DOHH2 (cell line): ENCODE results near the gene FBXO31.

Experiments used
- EZH2phosphoT487 ChIP-seq: fragments of 200-600 bp; sonication (generic); IDR thresholded peaks from 2 replicates; pipeline ENCODE4 v1.6.1; 2017; ENCODE audit warnings: borderline replicate concordance, mild to moderate bottlenecking, antibody characterized with exemption, low read length, moderate library complexity, mixed read lengths
- TF ChIP-seq, protein P1 (sequence below): fragments of 200-600 bp; sonication (generic); IDR thresholded peaks from one replicate; pipeline ENCODE4 v1.5.1; 2014; ENCODE audit warnings: antibody characterized with exemption, mild to moderate bottlenecking, low read depth, low read length; ENCODE audit not compliant: poor library complexity, severe bottlenecking

- TF ChIP-seq, protein P1, sequence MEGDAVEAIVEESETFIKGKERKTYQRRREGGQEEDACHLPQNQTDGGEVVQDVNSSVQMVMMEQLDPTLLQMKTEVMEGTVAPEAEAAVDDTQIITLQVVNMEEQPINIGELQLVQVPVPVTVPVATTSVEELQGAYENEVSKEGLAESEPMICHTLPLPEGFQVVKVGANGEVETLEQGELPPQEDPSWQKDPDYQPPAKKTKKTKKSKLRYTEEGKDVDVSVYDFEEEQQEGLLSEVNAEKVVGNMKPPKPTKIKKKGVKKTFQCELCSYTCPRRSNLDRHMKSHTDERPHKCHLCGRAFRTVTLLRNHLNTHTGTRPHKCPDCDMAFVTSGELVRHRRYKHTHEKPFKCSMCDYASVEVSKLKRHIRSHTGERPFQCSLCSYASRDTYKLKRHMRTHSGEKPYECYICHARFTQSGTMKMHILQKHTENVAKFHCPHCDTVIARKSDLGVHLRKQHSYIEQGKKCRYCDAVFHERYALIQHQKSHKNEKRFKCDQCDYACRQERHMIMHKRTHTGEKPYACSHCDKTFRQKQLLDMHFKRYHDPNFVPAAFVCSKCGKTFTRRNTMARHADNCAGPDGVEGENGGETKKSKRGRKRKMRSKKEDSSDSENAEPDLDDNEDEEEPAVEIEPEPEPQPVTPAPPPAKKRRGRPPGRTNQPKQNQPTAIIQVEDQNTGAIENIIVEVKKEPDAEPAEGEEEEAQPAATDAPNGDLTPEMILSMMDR: no peak
- no peak for TF ChIP-seq EZH2phosphoT487
Observed at GRCh38 chr16:87350031-87350430, 33.5 kb downstream of the FBXO31 start.
